Stimulated activated CD8-positive, alpha-beta memory T cell treated with anti-CD3 and anti-CD28 coated beads, Interleukin-15, amount 100 ng/mL, for 1 hour (primary cell): ENCODE results near the gene PSTK.

Experiments
- DNase-seq: peaks from one replicate; pipeline ENCODE4 v3.0.0-alpha.2; 2020; ENCODE audit warnings: low read depth

The PSTK gene

GRCh38 chr10:123019941-123020703, 39.9 kb downstream of the PSTK start:
- no peak for DNase-seq

- DNase-seq: no peak
Observed at GRCh38 chr10:123021517-123021916, 41.3 kb downstream of the PSTK start.

GRCh38 chr10:123024540-123024939, 44.3 kb downstream of the PSTK start:
- DNase-seq: no peak

GRCh38 chr10:123026302-123026701, 46.1 kb downstream of the PSTK start:
- DNase-seq: no peak

- no peak for DNase-seq
Observed at GRCh38 chr10:123027861-123028260, 47.7 kb downstream of the PSTK start.

- DNase-seq: no peak
Observed at GRCh38 chr10:123031124-123031523, 50.9 kb downstream of the PSTK start.

- DNase-seq: no peak
Observed at GRCh38 chr10:123034332-123034731, 54.1 kb downstream of the PSTK start.

- no peak for DNase-seq
Observed at GRCh38 chr10:123035467-123036086, 55.4 kb downstream of the PSTK start.

GRCh38 chr10:123038782-123039631, 58.8 kb downstream of the PSTK start:
- no peak for DNase-seq

- DNase-seq: no peak
Observed at GRCh38 chr10:123039632-123039930, 59.4 kb downstream of the PSTK start.
